Measurements from ENCODE around the gene KNOP1.
"Not testable (repeated sequence)": the region's sequence is repeated elsewhere in the genome, so short reads cannot be mapped to it uniquely, and the experiment has no call there.

Gene KNOP1

DNA sequence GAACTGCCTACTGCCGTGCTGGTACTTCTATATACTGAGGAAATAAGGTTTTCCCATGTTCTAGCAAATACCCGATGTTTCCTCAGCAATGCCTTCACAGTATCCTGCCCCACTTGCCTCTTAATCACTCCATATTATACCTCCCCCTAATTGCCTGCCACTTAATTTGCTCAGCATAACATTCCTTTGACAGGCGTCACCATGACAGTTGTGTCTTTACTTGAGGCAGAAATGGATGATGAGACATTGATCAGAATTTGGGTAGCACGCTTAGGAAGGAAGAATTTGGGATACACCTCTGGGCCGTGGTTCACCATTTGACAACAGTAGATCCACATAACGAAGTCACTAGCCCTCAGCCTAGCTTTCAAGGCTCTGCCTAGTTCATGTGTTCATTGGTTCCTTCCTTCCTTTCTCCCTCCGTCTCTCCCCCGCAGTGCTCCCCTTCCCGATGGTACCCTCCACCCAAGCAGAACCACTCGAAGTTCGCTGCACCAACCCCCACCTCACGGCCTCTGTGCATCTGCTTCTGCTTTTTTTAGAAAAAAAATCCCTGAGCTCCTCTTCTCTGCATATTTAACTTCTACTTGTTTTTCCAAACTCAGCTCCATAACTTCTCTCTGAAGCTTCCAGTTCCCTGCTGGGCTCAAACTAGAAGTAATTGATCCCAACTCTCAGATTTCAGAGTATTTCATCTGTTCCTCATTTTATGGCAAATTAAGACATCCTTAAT is 19.4 kb upstream of the KNOP1 start:
- DNase-seq: no peak

DNA sequence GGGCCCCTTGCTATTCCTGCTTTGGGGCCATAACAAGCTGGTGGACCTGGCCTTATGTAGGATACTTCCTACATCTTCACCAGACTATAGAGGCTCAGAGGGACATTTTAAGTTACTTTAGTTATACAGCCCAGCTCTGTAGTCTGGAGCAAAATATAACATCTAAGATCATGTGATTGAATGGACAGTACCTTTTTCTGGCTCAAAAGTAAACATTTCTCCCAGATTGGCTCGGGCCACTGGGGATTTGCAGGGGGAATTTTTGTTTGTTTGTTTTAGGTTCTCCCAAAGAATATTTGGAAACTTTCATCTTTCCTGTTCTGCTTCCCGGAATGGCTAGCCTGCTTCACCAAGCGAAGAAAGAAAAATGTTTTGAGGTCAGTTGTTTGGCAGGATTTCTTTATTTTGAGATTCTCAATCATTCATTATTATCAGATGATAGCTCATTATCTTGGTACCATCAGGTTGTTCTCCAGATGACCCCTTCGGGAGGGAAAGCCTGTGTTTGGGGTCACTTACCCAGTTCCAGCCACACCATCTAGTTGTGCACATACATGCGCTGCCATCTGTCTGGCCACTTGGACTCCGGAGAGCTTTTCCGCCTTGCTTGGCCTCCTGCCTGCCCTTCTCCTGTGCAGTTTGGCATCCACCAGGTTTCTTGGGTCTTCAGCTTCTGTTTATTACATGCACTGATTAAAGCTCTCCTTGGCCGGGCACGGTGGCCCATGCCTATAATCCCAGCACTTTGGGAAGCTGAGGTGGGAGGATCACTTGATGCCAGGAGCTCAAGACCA is 17.2 kb upstream of the KNOP1 start:
- DNase-seq: no peak

DNA sequence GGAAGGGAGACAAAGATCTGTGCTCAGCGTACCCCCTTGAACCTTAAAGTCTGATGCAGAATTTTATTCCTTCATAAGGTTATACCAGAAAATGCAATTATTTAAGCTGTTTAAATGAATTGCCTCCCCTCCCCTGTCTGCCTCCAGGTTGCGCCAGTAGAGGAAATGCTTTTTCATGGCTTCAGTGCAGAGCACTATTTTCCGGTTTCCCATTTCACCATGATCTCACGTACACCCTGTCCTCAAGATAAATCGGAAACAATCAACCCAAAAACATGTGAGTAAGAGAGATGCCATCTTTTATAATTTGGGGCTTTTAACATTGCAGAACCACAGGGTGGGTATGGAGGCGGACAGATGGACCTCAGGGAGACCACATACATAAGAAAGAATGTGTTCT is 15.5 kb upstream of the KNOP1 start:
- no peak for DNase-seq

DNA sequence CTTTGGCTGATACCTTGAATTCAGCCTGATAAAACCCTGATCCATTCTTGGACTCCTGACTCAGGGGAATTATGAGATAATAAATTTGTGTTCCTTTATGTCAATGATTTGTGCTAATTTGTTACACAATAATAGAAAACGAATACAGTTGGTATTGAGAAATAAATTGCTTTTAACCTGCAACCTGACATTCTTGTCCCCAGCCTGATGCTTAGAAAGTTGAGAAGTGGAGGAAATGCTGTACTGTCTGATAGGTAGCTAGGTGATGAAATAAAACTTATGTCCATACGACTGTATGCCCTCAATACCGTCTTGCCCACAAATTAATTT is 10.6 kb upstream of the KNOP1 start:
- DNase-seq: no peak

DNA sequence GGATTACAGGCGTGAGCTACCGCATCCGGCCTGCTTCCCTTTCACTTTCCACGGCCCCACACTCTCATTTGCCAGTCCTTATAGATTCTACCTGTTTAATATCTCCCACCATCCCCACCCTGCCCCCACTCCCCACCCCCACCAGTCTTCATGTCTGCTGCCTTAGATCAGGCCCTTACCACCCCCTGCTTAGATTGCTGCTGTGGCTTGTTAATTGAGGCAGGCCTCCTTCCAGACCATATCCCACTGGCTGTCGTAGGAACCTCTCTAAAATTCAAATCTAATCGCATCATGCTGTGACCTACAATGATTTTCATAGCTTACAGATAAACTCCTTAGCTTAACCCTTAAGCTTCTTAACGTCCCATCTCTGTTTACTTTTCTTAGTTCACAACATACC is 5.0 kb upstream of the KNOP1 start:
- DNase-seq: no peak

DNA sequence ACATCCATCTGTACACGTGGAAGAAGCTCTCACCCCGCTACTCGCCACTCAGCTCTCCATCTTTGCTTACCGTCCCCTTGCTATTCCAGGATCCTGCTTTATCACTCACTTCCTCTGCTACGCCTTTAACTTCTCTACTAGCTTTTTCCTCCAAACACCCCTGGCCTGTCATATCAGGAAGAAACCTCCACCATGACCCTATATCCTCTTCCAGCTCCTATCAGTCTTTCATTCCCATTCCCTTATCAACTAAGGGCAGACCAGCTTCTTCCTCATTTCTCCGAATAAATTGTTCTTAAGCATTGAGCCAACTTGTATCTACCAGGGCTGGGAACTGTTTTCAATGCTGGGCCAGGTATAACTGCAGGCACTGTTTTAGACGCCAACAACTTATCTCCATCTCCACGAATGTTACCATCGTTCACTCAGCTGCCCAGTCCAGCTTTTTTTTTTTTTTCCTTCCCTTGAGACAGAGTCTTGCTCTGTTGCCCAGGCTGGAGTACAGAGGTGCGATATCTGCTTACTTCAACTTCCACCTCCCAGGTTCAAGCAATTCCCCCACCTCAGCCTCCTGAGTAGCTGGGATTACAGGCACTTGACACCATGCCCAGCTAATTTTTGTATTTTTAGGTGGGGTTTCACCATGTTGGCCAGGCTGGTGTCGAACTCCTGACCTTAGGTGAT is 4.4 kb upstream of the KNOP1 start:
- no peak for DNase-seq

DNA sequence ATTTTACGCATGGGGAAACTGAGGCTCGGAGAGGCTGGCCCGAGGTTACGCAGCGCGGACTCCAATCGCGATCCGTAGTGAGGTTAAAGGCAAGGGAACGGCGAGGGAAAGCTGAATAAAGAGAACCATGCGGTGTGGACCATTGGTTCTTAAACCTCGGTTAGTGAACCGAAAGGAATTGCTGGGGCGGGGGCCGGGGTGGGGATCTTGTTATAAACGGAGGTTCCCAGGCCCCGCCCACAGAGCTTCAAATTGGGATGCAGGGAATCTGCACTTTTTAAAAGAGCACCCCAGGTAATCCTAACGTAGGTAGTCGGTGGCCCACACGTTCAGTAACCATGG is 568 bp upstream of the KNOP1 start:
- DNase-seq: no peak

DNA sequence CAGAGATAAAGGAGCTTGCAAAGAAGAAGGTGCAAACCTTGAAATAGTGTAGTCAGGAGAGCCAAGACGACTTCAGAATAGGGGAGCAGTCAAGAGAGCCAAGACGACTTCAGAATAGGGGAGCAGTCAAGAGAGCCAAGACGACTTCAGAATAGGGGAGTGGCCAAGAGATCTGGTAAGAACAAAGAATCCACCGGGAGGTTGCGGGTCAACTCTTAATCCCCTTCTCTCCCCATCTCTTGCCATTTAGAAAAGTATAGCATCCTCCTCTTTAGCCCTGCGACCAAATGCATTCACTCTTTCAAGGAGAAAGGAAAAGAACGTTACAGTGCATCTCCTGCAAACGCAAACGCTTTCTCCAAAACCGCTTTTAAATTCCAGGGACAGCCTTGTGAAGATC is 713 bp downstream of the KNOP1 start:
- DNase-seq: peak; percentile 28

DNA sequence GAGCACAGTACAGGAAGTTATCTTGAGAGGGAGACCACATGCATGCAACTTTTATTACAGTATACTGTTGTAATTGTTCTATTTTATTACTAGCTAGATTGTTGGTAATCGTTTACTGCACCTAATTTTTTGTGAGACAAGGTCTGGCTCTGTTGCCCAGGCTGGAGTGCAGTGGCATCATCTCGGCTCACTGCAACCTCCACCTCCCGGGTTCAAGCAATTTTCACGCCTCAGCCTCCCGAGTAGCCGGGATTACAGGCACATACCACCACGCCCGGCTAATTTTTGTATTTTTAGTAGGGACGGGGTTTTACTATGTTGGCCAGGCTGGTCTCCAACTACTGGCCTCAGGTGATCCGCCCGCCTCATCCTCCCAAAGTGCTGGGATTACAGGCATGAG is 1.3 kb downstream of the KNOP1 start:
- DNase-seq: not testable (repeated sequence)

DNA sequence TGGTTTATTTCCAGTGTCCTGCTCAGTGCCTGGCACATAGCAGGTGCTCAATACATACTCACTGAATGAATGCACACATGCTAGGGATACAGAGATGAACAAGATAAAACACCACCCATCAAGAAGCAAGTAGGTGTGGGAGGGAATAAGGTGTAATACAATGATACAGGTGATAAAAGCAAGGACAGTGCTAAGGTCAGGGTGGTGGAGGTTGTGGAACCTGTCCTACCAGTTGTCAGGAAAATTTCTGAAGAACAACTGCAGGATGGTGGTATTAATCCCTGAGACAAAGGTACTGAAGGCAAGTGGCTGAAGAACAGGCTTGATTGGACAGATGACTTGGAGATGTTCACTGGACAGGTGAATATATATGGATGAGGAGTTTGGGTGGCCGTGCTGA is 1.8 kb downstream of the KNOP1 start:
- DNase-seq: no peak

DNA sequence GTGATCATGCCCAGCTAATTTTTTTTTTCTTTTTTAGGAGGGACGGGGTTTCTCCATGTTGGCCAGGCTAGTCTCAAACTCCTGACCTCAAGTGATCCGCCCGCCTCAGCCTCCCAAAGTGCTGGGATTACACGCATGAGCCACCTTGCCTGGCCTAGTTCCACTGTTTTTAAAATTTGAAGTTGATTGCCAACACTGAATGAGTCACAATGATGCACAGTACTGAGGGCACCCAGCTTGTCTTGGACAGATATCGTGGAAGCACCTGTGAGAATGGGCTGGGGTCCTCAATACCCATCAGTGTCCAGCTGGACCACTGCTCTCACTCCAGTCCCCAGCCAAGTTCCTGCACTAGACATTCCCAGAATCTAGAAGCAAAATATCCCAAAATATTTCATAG is 2.5 kb downstream of the KNOP1 start:
- DNase-seq: no peak

DNA sequence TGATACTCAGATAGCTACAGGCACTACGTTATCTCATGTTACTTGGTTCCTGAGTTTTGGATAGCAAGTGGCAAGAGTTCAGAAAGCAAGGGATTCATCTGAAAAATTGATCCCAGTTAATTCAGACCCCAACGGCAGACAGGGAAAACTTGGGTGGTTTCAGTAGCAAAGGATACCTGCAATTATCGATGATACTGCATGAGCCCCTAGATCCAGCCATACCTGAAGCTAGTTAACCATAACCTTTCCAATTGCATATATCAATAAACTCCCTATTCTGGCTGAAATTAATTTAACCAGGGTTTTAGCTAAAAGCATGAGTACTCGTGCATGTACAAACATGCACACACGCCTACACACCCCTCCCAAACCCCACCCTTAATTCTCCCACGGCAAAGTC is 4.3 kb downstream of the KNOP1 start:
- no peak for DNase-seq

DNA sequence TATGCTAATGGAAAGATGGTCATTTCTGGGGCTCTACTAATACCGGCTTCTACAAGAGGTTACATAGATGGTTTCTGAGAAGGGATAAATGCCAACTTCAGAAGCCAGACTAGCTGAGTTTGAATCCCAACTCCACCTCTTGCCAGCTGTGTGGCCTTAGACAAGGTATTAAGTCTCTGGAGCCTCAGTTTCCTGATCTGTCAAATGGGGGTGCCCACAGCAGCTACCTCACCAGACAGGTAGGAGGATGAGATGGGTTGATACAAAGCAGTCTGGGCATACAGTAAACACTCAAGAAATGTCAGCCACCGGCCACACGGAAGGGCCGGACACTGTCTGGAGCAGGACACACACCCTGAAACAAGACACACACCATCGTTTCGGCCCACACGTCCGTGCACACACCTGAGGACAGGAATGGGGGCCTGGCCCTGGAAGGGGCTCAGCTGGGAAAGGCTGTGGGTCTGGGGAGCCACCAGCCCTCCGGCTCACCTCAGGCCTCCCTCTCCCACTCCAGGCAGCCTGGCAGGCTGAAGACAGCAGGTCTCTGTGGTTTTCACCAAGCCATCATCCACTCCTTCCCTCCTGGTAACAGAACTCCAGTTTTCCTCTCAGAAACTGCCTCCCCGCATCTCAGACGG is 5.5 kb downstream of the KNOP1 start:
- DNase-seq: no peak

DNA sequence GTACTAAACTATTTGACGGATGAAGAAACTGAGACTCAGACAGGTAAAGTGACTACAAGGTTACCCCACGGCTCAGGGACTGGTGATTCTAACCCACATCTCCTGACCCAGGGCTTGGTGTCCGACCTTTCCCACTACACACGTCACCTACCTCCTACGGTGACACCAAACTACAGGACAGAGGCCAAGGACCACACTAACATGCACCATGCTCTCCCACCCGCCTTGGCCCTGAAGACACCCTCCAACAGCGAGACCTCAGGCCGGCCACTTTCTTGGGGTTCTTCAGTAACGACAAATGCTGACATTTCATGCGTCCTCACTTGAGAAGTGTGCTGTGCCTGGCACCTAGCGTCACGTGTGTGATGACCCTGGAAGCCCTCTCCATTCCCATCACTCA is 6.4 kb downstream of the KNOP1 start:
- no peak for DNase-seq

DNA sequence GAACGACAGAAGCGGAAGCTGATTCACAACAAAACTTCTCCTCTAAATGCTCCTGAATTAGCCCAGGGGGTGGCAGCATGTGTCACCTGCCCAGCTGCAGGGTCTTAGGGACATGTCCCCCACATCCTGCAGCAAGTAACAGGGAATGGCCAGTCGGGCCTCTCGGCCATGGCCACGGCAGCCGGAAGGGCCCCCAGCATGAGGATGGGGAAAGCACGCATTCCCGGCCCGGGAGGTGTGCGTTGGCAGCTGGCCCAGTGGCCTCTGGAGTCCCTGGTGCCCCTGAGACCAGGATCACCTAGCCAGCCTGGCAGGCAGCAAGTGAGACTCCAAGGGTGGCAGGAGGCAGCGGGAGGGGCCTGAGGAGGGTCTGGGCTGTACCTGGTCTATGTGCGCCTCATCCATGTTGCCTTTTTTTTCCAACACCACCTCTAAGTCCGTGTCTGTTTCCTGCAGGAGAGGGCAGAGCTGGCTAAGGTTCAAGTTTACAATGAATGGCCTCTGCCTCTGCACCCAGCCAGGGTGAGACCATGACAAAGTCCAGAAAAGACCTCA is 7.0 kb downstream of the KNOP1 start:
- no peak for DNase-seq

DNA sequence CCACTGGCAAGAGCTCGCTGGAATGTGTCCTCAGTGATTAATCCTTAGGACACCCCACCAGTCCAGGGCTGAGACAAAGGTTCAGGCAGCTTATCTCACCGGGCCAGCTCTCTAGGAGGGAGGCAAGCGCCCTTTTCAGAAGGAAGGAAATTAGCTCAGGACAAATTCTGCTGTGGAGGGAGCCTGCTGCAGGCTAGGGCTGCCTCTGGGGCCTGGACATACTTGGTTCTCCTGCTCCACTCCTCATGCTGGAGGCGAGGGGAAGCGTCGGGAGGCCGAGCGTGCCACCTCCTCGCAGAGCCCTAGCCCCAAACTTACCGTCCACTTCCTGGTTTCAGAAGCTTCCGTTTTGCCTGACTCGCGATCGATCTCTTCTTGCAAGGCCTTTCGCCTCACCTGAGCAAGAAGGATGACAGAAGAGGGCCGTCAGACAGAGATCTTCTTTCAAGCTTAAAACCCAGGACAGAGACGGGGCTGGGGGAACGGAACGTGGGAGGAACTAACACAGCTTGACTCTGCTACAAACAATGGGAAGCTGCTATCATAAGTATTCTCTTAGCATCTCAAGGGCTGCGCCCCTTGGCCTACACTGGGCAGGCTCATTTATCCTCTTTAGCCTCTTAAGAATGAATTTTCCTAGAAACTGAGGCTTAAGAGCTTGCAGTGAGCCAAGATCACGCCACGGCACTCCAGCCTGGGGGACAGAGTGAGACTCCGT is 7.7 kb downstream of the KNOP1 start:
- no peak for DNase-seq

DNA sequence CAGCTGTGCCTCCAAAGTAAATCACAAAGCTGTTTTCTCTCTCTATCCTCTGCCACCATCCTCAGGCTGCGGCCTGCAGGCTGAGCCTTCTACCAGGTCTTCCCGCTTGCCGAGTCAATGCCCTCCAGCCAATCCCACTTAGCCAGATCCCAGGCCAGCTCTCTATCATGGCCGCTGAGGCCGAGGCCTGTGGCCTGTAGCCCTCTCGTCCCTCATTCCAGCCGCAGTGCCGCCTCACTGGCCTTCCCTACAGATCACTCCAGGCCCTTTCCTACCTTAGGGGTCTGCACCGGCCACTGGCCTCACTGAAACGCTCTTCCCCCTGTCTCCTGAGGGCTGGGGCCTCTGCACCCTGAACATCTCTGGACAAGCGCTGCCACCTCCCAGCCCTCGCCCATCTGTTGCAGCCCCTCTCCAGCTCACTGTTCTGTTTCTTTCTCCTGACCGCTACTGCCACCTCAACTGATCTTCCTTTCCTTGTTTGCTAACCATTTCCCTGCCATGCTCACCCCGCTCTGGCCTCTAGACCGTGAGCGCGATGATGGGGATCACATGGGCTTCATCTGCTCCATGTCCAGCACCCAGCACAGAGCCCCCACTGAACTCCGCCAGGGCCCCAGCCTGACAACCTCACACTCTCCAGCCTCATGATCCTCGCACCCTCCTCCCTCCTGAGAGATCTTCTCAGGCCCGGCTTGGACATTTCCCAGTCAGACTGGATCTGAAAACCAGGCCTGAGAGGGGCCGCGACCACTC is 8.5 kb downstream of the KNOP1 start:
- no peak for DNase-seq

DNA sequence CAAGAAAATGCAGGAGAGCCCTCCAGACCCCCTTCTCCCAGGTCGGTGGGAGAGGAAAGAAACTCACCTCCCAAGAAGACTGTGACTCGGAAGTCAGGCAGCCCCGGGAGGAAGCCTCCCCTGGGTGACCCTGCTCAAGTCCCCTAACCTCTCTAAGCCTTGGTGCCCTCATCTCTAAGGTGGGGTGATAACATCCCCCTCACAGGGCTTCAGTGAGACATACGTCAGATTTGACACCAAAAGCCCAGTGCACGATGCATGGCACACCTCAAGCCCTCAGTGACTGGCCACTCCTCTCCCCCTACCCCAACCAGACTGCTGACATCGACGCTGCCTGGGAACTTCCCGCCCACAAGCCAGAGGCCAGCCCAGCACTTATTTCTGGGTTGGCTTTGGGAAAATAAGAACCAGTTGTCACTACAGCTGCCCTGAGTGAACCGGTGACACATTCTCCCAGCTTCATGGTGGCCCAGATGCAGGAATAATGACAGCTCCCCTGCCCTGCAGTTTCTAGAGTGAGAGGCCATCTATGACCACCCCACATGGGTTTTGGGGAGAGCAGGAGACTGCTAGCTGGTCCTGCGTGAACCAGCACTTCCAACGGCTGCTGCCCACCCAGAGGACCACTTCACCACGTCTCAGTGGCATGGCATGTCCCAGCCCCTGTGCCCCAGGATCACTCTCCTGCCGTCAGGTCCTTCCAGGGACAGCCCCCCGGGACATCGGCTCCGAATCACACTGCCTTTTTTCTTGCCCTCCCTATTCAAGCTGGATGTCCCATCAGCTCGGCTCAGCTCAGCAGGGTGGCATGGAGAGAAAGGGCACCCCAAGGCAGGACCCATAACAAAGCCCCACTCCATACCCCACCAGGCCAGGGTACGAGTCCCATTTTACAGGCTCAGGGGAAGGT is 9.5 kb downstream of the KNOP1 start:
- DNase-seq: no peak

DNA sequence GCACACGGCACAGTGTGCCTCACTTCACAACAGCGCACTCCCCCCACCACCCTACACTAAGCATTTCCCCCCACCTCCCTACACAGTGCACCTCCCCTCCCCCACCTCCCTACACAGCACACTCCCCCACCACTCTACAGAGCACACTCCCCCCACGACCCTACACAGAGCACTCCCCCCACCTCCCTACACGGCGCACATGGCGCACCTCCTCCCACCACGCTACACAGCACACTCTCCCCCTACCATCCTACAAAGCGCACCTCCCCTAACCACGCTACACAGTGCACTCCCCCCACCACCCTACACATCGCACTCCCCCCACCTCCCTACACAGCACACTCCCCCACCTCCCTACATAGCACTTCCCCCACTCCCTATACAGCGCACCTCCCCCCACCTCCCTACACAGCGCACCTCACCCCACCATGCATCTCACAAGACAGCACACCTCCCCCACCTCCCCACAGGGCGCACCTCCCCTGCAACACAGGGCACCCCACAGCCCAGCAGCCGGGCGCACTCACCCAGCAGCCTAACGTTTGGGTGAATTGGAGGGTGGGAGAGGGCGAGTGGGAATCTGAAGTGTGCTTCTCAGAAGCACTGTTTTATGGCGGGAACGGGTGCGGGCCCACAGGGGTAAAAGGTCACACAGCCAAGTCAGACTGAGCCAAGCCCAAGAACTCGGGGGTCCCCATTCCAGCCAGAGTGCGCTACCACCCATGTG is 10.3 kb downstream of the KNOP1 start:
- no peak for DNase-seq

DNA sequence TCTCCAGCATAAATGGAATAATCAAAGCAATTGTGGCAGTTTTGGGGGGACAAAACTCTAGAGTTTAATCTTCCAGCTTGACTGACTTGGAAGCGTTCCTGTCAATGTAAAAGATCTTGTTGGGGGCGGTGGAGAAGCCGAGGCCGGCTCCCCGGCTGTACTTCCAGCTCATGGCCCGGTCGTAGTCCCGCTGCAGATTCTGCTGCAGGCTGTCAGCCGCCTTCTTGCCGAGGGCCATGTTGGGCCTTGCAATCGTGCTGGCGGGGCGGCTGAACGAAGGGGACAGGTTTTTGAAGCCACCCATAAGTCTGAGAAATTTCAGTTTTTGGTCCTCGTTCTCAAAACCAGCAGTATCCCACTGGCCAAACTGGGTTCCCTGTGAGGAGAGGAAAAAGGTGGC is 11.2 kb downstream of the KNOP1 start:
- no peak for DNase-seq
